ENCODE results near the gene QDPR.
"Not testable (repeated sequence)": the region's sequence is repeated elsewhere in the genome, so short reads cannot be mapped to it uniquely, and the experiment has no call there.

QDPR gene

GRCh38 chr4:17511950-17512795 lies at the start of gene QDPR:
QDPR (minus strand) TSS chr4:17512090; CDS start chr4:17512054, 36 bp downstream.
- DNase-seq (ENCODE audit: low spot score), result peak; percentile 92

GRCh38 chr4:17561195-17561909 lies 49.5 kb upstream of the QDPR start:
- DNase-seq (ENCODE audit: low spot score), result peak; percentile 50

- no peak for DNase-seq (ENCODE audit: low spot score)
These were observed 48.3 kb upstream of the QDPR start for GRCh38 chr4:17560065-17560673.

- DNase-seq (ENCODE audit: low spot score), result no peak
These were observed 47.8 kb upstream of the QDPR start for GRCh38 chr4:17559709-17560048.

GRCh38 chr4:17558941-17559708 lies 47.2 kb upstream of the QDPR start:
- DNase-seq (ENCODE audit: low spot score), result no peak

- no peak for DNase-seq (ENCODE audit: low spot score)
These were observed 46.0 kb upstream of the QDPR start for GRCh38 chr4:17557880-17558279.

- DNase-seq (ENCODE audit: low spot score), result no peak
These were observed 44.6 kb upstream of the QDPR start for GRCh38 chr4:17556498-17556897.

- no peak for DNase-seq (ENCODE audit: low spot score)
These were observed 42.7 kb upstream of the QDPR start for GRCh38 chr4:17554568-17554967.

- no peak for DNase-seq (ENCODE audit: low spot score)
These were observed 40.5 kb upstream of the QDPR start for GRCh38 chr4:17552427-17552826.

- no peak for DNase-seq (ENCODE audit: low spot score)
These were observed 38.7 kb upstream of the QDPR start for GRCh38 chr4:17550549-17550948.

- no peak for DNase-seq (ENCODE audit: low spot score)
These were observed 34.8 kb upstream of the QDPR start for GRCh38 chr4:17546678-17547077.

- no peak for DNase-seq (ENCODE audit: low spot score)
These were observed 34.3 kb upstream of the QDPR start for GRCh38 chr4:17546222-17546621.

GRCh38 chr4:17545374-17546140 lies 33.7 kb upstream of the QDPR start:
- DNase-seq (ENCODE audit: low spot score), result no peak

- no peak for DNase-seq (ENCODE audit: low spot score)
These were observed 32.9 kb upstream of the QDPR start for GRCh38 chr4:17544831-17545234.

- DNase-seq (ENCODE audit: low spot score), result no peak
These were observed 32.3 kb upstream of the QDPR start for GRCh38 chr4:17544205-17544604.

- not testable (repeated sequence) for DNase-seq (ENCODE audit: low spot score)
These were observed 25.2 kb upstream of the QDPR start for GRCh38 chr4:17537060-17537459.

GRCh38 chr4:17535906-17536305 lies 24.0 kb upstream of the QDPR start:
- DNase-seq (ENCODE audit: low spot score), result no peak

GRCh38 chr4:17535242-17535641 lies 23.4 kb upstream of the QDPR start:
- DNase-seq (ENCODE audit: low spot score), result no peak

- DNase-seq (ENCODE audit: low spot score), result no peak
These were observed 22.8 kb upstream of the QDPR start for GRCh38 chr4:17534705-17535104.

- DNase-seq (ENCODE audit: low spot score), result no peak
These were observed 19.8 kb upstream of the QDPR start for GRCh38 chr4:17531538-17532285.
